LHCN-M2 (cell line): ENCODE results near the gene FAM227B. TPM values are rescaled to one million over a fixed set of nuclear protein-coding genes. Genes with fewer than 3 reads are reported as not detected.
A peak's percentile ranks its signal among the peaks of the same experiment; 100 is the strongest.
"Not testable (repeated sequence)": the region's sequence is repeated elsewhere in the genome, so short reads cannot be mapped to it uniquely, and the experiment has no call there.

Source experiments
- DNase-seq: peaks from one replicate; pipeline ENCODE4 v3.0.0-alpha.2; 2012; ENCODE audit warnings: low read depth
- total RNA-seq: library from RNA; depleted of rRNA; stranded (reverse); fragments of >200 nt; gene quantifications from 2 replicates; pipeline ENCODE4 v1.2.3, GENCODE V29; 2014

The FAM227B gene
- total RNA-seq, 1 experiment from 2014 or later: 8.0 TPM

DNA sequence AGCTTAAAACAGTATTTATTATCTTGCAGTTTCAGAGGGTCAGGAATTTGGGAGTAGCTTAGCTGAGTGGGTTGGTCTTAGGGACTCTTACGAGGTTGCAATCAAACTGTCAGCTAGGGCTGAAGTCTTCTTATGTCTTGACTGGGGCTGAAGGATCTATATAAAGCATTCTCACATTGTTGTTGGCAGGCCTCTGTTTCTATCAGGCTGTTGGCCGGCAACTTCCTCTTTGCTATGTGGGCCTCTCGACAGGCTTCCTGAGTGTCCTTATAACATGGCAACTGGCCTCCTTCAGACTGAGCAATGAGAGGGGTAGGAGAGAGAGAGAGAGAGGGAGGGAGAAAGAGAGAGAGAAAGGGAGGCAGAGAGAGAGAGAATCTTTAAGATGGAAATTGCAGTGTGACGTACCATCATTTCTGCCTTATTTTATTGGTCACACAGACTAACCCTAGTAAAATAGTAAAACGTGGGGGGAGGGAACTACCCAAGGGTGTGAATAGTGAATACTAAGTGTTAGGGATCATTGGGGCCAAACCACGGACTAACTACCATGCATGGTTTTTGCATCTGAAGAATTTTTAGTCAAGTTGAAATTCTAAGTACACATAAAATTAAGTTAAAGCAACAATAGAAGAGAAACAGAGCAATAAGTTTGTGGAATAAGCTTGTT lies 181.5 kb downstream of the FAM227B start:
- no peak for DNase-seq

DNA sequence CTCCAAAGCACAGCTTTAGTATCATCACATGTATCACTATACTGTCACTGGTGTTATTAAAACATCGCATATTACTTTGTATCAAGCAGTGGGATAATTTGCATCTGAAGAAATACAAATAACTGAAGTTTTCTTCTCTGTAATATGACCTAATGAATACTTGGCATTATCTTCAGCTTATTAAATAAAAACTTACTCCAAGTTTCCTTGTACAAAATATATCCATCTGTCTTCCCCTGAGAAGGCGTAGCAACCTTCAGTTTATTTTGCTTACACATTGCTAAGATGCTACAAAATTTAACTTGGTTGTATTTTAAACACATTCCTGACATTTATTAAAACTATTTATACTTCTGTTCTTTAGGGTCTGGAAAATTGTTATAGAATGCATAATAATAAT lies 183.9 kb downstream of the FAM227B start:
- DNase-seq: no peak

DNA sequence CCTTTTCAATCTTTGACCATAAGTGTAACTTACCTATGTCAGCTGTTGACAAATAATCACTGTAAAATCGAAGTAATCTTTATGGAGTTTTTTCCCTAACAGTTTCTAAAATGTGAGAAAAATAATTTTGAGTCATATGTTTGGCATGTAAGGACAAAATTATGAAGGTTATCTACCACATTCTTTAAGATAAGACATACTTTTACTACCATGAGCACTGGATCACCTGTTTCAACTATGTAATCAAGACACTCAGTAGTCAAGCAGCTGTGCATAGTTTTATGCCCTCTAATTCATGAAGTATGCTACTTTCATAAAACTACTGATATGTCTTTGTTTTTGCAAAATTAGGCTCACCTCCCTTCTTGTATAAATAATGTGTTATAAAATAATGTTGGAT lies 185.4 kb downstream of the FAM227B start:
- peak; percentile 81 for DNase-seq

DNA sequence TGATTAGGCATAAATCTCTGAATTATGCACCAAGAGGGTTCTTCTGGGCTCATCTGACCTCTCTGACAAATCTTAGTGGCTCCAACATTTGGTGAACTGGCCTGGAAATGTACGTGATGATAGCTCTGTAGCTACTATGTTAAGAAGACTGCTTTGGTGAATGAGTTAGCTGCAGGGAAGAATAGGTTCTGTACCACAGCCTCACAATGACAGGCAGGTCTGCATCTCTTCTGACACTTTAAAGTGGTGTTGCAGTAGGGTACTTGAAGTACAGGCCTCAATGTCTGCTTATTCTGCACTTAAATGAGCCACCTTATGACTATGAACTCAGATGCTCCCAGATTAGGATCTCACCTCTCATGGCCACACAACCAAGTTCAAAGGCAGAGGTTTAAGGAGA lies 190.6 kb downstream of the FAM227B start:
- no peak for DNase-seq

DNA sequence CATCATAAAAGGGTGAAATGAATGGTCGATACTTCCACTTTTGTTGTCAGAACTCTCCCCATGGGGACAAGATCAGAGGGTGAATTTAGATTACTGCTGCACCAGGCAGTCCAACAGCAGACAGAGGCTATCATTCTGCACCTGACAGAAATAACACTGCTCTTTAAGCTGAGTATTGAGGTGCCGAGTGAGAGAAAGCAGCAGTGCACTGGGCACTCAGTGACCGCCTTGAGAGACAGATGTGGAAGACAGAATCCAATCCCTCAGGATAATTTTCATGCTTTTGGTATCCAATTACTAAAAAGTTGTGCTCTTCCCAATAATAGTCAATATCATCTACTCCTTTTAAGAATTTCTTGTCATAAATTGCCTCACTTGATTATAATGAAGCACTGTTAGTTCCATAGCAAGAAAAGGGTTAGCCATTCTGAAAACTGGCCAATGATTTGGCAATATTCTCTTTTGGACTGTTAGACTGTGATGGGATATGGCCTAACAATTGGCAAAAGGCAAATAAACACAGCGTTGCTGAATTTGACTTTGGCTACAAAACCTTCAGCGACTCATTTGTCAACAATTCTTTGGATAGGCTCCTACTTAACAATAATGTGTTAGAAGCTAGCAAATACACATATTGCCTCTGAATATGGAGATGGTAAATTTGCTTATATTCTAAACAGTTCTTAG lies 192.1 kb downstream of the FAM227B start:
- no peak for DNase-seq

DNA sequence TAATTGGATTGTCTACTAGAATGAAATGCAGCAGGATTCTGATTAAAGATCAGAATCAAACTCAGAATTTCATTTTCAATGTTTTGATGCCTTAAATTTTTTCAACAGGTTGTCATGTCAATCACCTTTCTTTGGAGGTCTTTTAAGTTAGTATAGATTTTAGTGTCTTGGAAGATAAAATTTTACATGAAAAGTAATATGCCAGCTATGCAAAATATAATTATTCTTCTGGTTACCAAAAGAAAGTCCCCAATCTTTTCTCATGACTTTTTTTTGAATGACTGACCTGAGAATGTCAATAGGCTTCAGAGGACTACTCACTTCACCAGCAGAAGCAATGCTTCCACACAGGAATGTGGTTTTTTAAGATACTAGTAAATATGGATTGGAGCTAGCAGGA lies 193.2 kb downstream of the FAM227B start:
- DNase-seq: no peak

DNA sequence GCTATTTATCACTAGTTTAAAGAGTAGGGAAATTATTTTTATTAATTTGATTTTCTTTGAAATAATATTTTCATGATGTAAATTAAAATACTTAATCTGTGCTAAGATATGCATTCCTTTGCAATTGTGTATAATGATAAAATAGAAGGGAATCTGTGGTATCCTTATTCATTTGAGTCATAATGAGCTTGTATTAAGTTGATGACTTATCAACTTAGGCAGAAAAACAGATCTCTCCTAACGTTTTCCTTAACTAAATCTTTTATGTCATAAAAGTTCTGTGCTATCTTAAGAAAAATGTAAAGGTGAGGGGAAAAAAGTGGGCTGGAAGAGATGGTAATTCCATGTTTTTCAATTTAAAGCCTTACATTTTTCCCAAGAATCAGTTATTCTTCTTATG lies 195.7 kb downstream of the FAM227B start:
- no peak for DNase-seq

DNA sequence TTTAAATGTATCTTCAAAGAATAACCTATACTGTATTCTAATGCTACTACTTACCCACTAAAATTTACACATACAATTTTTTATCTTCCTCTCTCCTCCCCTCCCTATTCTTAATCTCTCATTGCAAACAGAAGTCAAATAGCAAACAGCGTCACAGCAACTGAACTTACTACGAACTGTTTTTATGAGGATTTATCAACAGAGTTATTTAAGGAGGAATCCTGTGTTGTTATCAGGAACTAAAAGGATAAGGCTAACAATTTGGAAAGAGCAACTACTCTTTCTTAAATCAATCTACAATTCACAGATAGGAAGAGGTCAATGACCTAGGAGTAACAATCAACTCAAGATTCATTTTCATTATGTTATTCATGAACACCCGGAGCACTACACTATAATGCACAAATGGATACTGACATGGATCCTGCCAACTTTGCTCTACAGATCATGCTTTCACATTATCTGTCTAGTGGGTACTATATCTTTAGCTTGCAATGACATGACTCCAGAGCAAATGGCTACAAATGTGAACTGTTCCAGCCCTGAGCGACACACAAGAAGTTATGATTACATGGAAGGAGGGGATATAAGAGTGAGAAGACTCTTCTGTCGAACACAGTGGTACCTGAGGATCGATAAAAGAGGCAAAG lies 196.6 kb downstream of the FAM227B start:
- DNase-seq: no peak

DNA sequence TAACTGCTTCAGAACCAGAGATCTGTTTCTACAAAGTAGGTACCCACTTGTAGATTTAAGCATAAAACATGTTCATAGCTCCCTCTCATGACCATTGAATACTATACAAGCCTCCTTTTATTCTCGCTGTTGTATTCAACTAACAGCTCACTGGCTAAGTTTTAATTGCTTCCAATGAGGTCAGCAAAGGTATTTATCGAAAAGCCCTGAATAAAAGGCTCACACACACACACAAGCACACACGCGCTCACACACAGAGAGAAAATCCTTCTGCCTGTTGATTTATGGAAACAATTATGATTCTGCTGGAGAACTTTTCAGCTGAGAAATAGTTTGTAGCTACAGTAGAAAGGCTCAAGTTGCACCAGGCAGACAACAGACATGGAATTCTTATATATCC lies 197.6 kb downstream of the FAM227B start, which contains the start of gene FGF7:
Gene FGF7 (plus strand): TSS at position 222 of the 400 bp plus-strand sequence. CDS start 1,056 bp downstream, outside the sequence.
- DNase-seq: peak; percentile 73

DNA sequence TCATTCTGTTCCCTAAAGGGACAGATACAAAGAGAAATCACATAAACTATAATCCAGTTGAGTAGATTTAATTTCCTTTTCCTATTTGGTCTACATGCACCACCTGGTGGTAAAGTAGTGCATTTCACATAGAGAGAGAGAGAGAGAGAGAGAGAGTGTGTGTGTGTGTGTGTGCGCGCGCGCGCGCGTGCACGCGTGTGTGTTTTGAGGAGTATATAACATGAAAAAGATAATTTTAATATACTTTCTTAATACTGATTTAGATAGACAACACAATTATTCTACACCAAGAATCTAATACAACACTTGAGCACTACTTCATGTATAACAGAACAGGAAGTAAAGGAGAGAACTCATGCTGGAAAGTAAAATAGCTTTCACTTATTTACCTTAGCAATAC lies 198.6 kb downstream of the FAM227B start:
- peak; percentile 82 for DNase-seq

DNA sequence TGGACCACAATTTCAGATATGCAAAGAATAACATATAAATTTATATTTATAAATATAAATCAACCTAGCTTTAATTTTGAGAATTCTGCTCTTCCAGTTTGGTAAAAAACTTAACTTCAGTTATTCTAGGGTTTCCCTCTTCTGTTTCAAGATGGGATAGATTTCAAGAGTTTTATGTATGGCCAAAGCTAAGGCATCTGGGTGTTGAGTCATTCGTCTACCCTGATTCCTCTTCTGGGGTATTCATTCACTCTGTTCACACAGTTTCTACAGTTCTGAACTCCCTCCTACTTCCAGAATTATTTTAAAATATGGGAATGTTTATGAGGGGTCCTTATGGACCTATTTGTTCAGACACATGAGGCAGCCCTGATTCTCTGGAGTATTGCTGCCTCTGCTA lies 201.8 kb downstream of the FAM227B start:
- no peak for DNase-seq

DNA sequence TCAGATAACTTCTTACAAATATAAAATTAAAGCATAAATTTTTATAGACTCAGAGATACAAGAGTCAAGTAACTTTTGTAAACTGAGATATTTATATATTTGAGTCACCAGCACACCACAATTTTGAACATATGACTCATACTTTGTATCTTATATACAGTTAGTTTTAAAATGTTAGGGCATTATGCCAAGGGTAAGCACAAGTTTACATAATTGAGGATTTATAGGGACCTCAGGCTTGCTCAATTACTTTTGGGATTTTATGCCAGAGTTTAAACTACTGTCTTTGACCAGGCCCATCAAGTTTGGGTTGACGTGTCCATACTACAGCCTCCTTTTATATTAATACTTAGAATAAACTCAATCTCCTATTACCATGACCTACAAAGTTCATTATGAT lies 205.0 kb downstream of the FAM227B start:
- DNase-seq: peak; percentile 71

DNA sequence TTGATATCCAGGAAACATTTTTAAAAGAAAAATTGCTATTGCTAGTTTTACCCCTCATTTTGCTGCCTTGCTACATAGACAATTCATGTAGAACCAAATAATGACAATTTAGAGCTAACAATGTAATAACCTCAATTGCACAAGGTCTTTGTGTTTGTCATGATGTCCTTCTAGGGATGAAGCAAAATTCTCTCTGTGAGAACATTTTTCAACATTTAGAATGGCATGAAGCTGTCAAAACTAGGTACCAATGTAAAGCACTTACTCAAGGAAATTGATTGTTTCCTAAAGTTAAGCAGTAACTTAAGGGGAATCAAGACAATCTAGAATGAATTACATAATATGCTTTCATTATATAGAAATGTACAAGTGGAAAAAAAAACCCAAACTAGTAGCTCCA lies 205.5 kb downstream of the FAM227B start:
- DNase-seq: no peak

DNA sequence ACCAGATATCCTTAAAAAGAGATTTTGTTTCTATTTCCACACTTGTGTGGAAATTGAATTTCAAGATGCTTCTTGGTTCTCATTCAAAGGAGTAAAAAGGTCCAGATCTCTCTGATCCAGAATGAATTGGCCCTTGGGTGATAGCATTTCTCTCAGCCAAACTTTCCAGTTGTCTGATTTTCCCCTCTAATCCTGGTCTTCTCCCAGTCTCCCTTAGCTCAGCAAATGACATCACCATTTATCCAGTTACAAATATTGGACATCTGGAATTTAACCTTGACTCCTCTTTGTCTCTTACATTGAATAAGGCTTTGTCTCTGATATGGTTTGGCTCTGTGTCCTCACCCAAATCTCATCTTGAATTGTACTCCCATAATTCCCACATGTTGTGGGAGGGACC lies 207.8 kb downstream of the FAM227B start:
- DNase-seq: no peak

DNA sequence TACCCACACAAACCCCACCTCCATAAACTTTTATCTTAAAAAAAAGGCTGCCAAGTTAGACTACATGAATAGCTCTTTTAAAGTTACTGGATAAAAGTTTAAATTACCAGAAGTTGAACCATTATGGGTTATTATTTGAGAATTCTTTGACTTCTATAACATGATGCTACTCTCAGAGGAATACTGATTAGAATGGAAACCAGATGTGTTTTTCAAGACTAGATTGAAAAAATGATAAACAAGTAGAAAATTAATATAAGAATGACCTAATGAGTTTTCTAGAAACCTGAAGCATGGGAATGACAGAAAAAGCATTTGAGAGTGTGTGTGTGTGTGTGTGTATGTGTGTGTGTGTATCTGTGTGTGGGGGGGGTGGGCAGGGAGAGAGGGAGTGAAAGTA lies 210.0 kb downstream of the FAM227B start:
- no peak for DNase-seq

DNA sequence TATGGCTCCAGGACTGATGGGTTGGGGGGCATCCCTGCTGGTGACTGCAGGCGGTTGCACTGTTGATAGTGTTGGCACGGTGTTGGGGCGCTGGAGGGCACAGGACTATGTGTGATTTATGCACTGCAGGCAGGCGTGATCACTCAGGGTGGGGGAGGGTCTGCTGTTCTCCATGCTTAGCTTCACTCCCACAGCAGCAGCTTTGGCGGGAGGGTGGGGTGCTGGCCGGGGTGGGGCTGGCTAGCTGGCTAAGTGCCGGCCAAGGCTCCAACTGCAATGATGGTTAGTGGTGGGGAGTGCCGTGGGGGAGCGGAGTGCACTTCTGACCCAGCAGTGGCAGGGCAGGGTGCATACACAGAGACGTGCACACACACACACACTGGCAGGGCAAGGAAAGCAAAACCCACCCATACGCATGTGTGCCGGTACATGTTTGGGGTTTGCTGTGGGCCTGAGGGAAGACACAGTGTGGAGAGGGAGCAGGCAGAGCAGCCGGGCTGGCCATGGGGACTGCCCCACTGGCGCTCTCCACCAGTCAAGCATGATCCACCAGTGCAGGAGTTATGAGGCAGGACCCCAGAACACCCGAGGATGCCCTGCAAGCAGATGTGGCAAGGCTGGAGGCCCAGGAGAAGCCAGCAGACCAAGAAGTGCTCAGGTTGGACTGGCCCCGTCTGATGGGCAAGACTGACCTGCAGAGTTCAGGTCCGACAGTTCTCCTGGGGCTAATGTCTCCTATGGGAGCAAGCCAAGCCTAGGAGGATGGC lies 214.1 kb downstream of the FAM227B start:
- no peak for DNase-seq

DNA sequence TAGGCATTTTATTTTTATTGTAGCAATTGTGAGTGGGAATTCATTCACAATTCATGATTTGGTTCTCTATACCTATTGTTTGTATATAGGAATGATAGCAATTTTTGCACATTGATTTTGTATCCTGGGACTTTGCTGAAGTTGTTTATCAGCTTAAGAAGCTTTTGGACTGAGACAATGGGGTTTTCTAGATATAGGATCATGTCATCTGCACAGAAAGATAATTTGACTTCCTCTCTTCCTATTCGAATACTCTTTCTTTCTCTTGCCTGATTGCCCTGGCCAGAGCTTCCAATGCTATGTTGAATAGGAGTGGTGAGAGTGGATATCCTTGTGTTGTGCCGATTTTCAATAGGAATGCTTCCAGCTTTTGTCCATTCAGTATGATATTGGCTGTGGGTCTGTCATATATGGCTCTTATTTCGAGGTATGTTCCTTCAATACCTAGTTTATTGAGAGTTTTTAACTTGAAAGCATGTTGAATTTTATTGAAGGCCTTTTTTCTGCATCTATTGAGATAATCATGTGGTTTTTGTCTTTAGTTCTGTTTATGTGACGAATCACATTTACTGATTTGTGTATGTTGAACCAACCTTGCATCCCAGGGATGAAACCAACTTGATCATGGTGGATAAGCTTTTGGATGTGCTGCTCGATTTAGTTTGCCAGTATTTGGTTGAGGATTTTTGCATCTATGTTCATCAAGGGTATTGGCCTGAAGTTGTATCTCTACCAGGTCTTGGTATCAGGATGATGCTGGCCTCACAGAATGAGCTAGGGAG lies 217.9 kb downstream of the FAM227B start:
- not testable (repeated sequence) for DNase-seq

DNA sequence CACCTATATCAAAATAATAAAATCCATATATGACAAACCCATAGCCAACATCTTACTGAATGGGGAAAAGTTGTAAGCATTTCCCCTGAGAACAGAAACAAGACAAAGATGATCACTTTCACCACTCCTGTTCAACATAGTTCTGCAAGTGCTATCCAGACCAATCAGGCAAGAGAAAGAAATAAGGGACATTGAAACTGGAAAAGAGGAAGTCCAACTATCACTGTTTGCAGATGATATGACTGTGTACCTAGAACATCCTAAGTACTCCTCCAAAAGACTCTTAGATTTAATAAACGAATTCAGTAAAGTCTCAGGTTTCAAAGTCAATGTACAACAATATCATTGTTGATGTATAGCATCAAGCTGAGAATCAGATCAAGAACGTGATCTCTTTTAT lies 233.1 kb downstream of the FAM227B start:
- no peak for DNase-seq

DNA sequence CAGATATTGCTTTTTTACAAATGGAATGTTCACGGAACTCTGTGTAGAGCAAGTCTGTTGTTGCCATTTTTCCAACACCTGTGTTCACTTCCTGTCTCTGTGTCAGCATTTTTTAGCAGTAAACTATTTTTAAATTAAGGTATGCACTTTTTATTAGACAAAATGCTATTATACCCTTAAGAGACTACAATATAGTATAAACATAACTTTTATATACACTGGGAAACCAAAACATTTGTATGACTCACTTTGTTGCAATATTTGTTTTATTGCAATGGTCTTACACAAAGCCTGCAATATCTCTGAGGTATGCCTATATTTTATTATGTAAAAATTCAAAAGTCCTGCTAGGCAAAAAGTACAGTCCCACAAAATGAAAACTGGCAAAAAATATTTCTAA lies 237.4 kb downstream of the FAM227B start:
- DNase-seq: peak; percentile 7

DNA sequence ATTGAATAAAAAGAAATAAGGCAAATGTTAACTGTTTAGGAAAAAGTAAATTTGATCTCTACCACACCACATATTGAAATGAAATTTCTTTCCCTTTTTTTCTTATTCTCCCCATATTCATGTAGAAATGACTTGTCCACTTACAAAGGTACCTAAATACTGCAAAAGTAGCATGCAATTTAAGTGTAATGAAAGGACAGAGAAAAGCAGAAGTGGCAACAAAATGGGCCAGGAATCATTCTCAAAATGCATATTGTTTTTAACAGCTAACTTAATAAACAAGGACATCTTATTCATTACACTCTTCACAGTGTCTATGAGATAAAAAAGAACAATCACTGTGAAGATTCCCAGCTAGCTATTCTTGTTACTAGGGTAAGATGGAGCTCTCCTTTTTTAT lies 238.2 kb downstream of the FAM227B start:
- no peak for DNase-seq

DNA sequence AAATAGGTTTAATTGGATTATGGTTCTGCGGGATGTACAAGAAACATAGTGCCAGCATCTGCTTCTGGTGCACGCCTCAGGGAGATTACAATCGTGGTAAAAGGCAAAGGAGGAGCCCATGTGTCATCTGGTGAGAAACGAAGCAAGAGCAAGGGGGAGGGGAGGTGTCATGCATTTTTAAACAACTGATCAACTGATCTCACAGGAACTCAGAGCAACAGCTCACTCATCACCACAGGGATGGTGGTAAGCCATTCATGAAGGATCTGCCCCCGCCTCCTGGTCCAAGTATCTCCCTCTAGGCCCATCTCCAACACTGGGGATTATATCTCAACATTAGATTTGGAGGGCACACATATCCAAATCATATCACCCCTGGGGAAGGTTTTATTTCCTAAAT lies 239.7 kb downstream of the FAM227B start:
- DNase-seq: peak; percentile 6
